ENCODE data around the gene NMNAT1.
"Not testable (repeated sequence)": the region's sequence is repeated elsewhere in the genome, so short reads cannot be mapped to it uniquely, and the experiment has no call there.

NMNAT1 gene

DNA sequence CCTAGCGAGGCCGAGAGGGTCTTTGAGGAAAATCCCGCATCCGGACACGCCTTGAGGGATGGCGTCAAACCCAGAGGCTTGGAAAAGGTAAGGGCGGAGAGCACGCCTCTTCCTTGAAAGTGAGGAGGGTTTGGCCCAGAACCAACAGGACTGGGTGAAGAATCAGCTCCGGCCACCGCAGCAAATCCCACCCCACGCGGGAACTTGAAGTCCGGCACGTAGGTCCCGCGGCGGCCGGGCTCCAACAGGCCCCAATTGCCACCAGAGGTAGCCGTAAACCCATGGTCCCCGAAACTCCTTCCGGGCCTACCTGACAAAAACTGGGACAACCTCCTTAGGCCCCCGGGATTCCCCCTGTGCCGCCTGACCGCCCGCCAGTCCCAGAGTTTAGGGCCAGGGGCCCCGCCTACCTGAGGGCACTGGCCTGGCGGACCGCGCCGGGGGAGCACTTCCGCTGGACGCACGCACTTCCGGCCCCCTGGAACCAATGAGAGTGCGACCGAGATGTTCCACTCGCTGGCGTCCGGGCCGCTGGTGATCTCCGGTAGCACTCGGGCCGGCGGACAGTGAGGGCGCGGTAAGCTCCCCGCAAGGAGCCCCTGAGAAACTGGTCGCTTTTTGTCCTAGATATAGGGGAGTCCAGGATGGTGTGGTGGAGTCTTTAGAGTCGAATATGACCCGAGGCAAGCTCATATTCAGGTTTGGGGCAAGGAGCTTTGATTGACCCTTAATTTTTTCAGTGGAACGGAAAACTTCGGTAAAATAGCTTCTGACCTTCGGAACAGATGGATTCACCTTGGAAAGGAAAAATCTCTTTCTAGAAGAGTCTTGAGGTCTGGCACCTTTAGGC is at the start of gene NMNAT1, which contains the start of gene LZIC:
TSS of gene NMNAT1 (plus strand) at position 537 of the 850 bp plus-strand sequence. CDS start 28,599 bp downstream, outside the sequence.
TSS of gene LZIC (minus strand) at position 453 of the 850 bp plus-strand sequence. CDS start 6,772 bp downstream, outside the sequence.
- peak; percentile 89 for DNase-seq

DNA sequence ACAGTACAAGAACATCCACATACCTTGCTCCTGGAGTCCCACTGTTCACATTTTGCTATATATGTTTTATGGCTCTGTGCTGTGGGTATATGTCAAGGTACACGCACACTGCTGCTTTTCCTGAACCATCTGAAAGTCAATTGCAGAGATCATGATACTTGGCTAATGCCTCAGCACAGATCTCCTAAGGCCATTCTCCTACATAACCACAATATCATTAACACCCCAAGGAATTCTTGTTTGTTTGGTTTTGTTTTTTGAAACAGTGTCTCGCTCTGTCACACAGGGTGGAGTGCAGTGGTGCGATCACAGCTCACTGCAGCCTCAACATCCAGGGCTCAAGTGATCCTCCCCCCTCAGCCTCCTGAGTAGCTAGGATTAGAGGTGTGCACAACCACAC is 49.2 kb upstream of the NMNAT1 start:
- no peak for DNase-seq

- DNase-seq: peak; percentile 62
Measured at GRCh38 chr1:9900142-9901043, 42.9 kb upstream of the NMNAT1 start.

GRCh38 chr1:9901148-9902059 is 41.9 kb upstream of the NMNAT1 start:
- no peak for DNase-seq

- DNase-seq: no peak
Measured at GRCh38 chr1:9902060-9902452, 41.2 kb upstream of the NMNAT1 start.

DNA sequence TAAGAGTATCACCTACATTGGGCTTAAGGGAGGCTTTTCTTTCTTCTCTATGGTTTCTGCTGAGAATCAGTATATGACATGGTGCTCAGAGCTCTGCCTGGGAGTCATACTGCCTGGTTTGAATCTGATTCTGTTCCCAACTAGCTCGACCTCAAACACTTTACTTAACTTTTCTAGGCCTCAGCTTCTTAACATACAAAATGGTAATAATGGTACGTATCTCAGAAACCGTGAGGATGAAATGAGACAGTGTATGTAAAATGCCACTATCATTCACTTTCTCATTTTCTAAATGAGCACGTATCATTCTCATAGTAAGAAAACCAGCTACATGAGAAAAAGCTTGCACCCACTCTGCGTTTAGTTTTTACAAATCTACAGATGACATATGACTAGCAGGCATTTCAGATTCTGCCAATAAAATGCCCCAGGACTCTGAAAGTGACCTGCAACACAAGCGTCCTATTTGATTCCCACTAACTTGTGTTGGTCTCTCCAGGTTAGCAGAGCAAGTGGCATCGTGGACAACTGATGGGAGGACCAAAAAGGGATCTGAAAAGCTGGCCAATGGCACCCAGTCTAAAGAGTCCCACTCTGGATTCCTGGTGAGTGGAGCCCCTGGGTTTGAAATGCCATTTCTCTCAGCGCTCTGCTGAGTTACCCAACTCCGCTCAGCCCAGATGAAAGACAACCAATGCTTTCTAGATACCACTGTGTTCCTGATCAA is 39.3 kb upstream of the NMNAT1 start:
- no peak for DNase-seq

- no peak for DNase-seq
Measured at GRCh38 chr1:9904596-9904995, 38.7 kb upstream of the NMNAT1 start.

DNA sequence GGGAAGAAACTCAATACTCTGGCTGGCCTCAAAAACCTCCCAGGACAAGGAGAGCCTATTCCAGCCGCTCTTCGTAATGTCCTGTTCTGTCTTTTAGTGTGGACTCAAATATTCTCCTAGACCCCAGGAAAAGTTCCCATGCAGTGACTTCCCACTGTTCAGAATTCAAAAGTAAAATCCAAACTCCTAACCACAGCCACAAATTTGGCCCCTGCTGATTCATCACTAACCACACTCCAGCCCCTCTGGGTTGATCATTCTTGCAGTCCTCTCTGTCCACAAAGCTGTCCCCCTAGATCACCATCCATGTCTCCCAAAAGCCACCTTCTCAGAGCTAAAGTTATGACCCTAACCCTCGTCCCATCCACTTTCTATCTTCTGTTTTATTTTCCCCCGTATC is 38.3 kb upstream of the NMNAT1 start:
- DNase-seq: no peak

- peak; percentile 9 for DNase-seq
Measured at GRCh38 chr1:9906466-9906865, 36.8 kb upstream of the NMNAT1 start.

- DNase-seq: no peak
Measured at GRCh38 chr1:9907441-9907840, 35.8 kb upstream of the NMNAT1 start.

DNA sequence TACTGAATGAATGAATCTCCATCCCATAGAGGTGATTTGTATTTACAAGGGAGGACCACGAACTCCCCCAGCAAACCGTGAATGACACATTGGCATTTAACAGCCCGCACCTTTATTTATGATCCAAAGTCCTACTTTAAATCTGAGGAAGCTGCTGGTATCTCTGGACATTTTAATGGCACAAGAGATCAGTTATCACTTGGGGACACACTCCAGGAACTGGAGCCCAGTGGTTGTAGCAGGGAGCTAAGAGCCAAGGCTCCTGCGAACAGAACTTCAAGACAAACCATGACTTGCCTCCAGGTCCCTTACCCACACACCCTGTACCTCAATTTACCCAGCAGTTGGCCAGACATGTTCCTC is 34.4 kb upstream of the NMNAT1 start:
- no peak for DNase-seq

GRCh38 chr1:9909234-9910046 is 33.8 kb upstream of the NMNAT1 start:
- peak; percentile 60 for DNase-seq

- no peak for DNase-seq
Measured at GRCh38 chr1:9910076-9910422, 33.2 kb upstream of the NMNAT1 start, which contains the start of gene CTNNBIP1. Gene CTNNBIP1, minus strand, starts transcription at chr1:9910269. Its CDS starts 38,205 bp downstream, at chr1:9872064.

GRCh38 chr1:9910423-9911178 is 32.7 kb upstream of the NMNAT1 start:
- DNase-seq: peak; percentile 97

GRCh38 chr1:9912264-9912936 is 30.9 kb upstream of the NMNAT1 start:
- DNase-seq: no peak

DNA sequence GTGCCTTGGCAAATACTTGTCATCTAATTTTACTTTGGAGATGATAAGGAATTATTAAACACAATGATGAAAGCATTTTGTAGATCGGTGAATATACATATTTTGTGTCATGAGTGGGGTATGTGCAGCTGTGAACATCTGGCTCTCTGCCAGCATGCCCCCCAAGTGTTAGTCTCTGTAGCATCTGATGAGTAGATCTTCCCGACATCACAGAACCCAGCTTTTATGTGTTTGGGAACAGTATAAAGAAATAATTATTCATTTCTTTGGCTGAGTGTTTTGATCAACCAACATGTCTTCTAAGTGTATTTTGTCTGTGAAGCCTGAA is 28.7 kb upstream of the NMNAT1 start:
- DNase-seq: no peak

DNA sequence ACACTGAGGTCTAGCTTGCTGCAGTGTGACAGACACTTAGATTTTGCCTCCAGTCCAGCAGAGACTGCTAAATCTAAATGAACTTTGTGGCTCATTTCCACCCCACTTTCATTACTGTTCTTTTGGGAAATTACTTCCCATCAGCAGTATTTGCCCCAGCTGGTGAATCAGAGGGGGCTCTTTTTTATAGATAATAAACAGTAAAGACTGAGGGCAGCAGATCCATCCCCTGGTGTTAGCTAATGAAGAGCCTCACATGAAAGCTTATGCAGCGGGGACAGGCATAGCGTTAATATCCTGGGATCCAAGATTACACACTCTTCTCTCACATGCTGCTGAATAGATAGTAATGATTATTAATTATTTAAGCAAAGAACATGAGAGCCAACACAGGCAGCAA is 26.8 kb upstream of the NMNAT1 start:
- peak; percentile 39 for DNase-seq

DNA sequence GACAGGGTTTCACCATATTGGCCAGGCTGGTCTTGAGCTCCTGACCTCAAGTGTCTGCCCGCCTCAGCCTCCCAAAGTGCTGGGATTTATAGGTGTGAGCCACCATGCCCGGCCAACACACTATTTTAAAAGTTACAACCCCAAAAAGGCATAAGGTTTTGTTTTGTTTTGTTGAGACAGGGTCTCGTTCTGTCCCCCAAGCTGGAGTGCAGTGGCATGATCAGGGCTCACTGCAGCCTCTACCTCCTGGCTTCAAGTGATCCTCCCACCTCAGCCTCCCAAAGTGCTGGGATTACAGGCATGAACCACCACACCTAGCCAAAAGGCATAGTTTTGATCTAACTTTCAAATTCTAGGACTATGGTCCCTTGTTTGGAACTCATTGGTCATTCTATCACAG is 25.8 kb upstream of the NMNAT1 start:
- not testable (repeated sequence) for DNase-seq

GRCh38 chr1:9917901-9918300 is 25.4 kb upstream of the NMNAT1 start:
- no peak for DNase-seq

DNA sequence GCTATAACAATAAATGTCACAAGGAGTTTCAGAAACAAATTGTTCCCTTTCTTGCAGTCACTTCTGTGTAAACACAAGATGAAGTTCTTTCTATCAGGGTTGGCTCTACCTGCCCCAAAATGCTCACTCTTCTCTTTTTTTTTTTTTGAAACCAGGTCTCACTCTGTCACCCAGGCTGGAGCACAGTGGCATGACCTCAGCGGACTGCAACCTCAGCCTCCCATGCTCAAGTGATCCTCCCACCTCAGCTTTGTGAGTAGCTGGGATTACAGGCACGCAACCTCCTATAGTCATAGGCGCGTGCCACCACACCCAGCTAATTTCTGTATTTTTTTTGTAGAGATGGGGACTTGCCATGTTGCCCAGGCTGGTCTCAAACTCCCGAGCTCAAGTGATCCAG is 22.7 kb upstream of the NMNAT1 start:
- no peak for DNase-seq
